K562 (cell line): ENCODE measurements around the gene MDC1. TPM values are rescaled to one million over a fixed set of nuclear protein-coding genes. Genes with fewer than 3 reads are reported as not detected.

Source experiments
- ARNT ChIP-seq, 2 experiments: fragments of 450-650 bp; IDR thresholded peaks; 2 replicates each; pipeline ENCODE4 v1.6.1; 2016; ENCODE audit warnings: mild to moderate bottlenecking in 1 of 2
- ATF6 ChIP-seq: sonication (generic); formaldehyde crosslinking; IDR thresholded peaks from 2 replicates; pipeline ENCODE4 v1.4.0; 2020; ENCODE audit warnings: mild to moderate bottlenecking, missing genetic modification reagents
- BRD4 ChIP-seq: fragments of 200-600 bp; sonication (generic); IDR thresholded peaks from 2 replicates; pipeline ENCODE4 v1.6.1; 2017; ENCODE audit warnings: inconsistent platforms
- CBX5 ChIP-seq: IDR thresholded peaks from 2 replicates; pipeline ENCODE4 v1.6.1; 2014; ENCODE audit warnings: low read depth, borderline replicate concordance
- CREM ChIP-seq: IDR thresholded peaks from 2 replicates; pipeline ENCODE4 v1.6.1; 2014; ENCODE audit warnings: antibody characterized with exemption, low read depth
- NFYB ChIP-seq: IDR thresholded peaks from 2 replicates; pipeline ENCODE4 v1.6.1; 2011; ENCODE audit warnings: mild to moderate bottlenecking, moderate library complexity; ENCODE audit not compliant: insufficient read length; ENCODE audit errors: extremely low read depth
- PHF20 ChIP-seq: fragments of 450-650 bp; IDR thresholded peaks from 2 replicates; pipeline ENCODE4 v1.6.1; 2018; ENCODE audit not compliant: partially characterized antibody
- SRSF7 ChIP-seq: fragments of 200-400 bp; formaldehyde crosslinking; optimal IDR thresholded peaks from 2 replicates; pipeline ENCODE3; 2017; ENCODE audit warnings: mild to moderate bottlenecking, low read depth, low read length
- ZBTB17 ChIP-seq: fragments of 450-650 bp; formaldehyde crosslinking; IDR thresholded peaks from 2 replicates; pipeline ENCODE4 v1.4.0; 2020; ENCODE audit warnings: mild to moderate bottlenecking
- ZNF780A ChIP-seq: fragments of 250-450 bp; sonication (Bioruptor Pico); IDR thresholded peaks from 2 replicates; pipeline ENCODE4 v1.5.0; 2021; ENCODE audit warnings: mild to moderate bottlenecking
- polyA plus RNA-seq, 8 experiments: library from polyadenylated mRNA; depleted of rRNA in 4 of 8; stranded (reverse) in 5 of 8; unstranded in 3 of 8; fragments of >200 nt; fragmentation: Nextera tagmentation in 2 of 8; fragmentation: Illumina TruSeq in 1 of 8; extraction: Ambion mirVana in 2 of 8; extraction: Trizol in 1 of 8; gene quantifications; 2 replicates each; pipeline versions ENCODE4 v1.2.1 to v1.2.3, GENCODE V29; 2011 to 2014; ENCODE audit warnings: inconsistent platforms in 1 of 8, missing spikeins in 1 of 8
- total RNA-seq, 7 experiments: library from RNA; depleted of rRNA in 6 of 7; stranded (reverse); fragments of >200 nt in 6 of 7; fragmentation: Illumina TruSeq in 2 of 7; extraction: Trizol in 2 of 7; gene quantifications; 2 replicates each; pipeline versions ENCODE4 v1.2.1 to v1.2.3, GENCODE V29; 2011 to 2021; ENCODE audit warnings: low replicate concordance in 1 of 7
- TF ChIP-seq, protein P1 (sequence below), 2 experiments: fragments of 450-650 bp in 1 of 2; sonication (generic) in 1 of 2; formaldehyde crosslinking in 1 of 2; IDR thresholded peaks; 2 replicates each; pipeline versions ENCODE4 v1.7.1 to v1.9.0; 2016 to 2022; ENCODE audit warnings: inconsistent platforms in 1 of 2, mild to moderate bottlenecking in 1 of 2, missing genetic modification reagents in 1 of 2
- TF ChIP-seq, protein P2 (sequence below), 2 experiments: IDR thresholded peaks; 2 replicates each; pipeline ENCODE4 v1.6.1; 2011; ENCODE audit warnings: borderline replicate concordance in 1 of 2, control low read depth in 1 of 2, low read depth in 1 of 2, low read length in 1 of 2, mild to moderate bottlenecking in 1 of 2, mixed read lengths in 1 of 2, moderate library complexity in 1 of 2; ENCODE audit not compliant: insufficient read depth in 1 of 2, insufficient read length in 1 of 2, poor library complexity in 1 of 2, severe bottlenecking in 1 of 2; ENCODE audit errors: extremely low read depth in 1 of 2

The MDC1 gene
- total and polyA plus RNA-seq, 9 of the 15 experiments (the other 6 are each of a cell fraction or from before 2014, with no cell fraction given): 8.2 to 114 (median 20.0) TPM

DNA sequence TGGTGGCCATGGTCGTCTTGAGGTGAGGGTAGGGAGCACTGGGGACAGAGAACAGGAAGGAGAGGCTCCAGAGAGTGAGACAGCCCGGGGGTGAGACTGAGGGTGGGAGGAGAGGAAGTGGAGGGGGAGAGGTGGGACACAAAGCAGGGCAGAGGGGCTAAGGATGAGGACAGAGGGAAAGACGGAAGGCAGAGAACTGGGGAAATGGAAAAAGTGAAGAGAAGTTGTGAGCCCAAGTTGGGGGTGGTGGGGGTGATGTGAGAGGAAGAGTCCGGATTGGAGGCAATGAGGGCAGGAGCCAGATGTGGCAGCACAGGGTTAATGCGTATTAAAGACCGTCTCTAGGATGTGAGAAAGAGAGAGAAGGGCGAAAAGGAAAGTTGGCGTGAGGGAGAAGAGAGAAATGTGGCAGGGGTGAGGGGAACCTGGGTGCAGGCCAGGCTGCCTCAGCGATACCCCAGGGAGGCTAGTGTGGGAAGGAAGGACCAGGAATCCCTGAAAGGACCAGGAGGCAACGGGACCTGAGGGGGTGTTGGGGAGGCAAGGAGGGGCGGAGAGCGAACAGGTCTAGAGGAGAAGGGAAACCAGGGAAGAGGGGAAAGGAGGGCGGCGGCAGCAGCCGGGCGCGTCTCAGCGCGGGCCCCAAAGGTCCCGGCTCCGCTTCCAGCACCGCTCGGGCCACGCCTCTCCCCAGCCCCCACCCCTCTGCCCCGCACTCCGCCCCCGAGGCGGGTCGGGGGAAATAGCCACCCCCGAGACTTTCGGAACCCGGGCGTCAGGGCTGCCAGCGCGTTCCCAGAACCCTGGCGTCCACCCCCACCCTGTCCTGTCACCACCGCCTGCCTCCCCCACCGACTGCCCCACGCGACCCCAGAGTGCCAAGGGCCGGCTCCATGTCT is 30.8 kb downstream of the MDC1 start, which contains the start of gene PPP1R18 (continued):
- TF ChIP-seq, protein P1, sequence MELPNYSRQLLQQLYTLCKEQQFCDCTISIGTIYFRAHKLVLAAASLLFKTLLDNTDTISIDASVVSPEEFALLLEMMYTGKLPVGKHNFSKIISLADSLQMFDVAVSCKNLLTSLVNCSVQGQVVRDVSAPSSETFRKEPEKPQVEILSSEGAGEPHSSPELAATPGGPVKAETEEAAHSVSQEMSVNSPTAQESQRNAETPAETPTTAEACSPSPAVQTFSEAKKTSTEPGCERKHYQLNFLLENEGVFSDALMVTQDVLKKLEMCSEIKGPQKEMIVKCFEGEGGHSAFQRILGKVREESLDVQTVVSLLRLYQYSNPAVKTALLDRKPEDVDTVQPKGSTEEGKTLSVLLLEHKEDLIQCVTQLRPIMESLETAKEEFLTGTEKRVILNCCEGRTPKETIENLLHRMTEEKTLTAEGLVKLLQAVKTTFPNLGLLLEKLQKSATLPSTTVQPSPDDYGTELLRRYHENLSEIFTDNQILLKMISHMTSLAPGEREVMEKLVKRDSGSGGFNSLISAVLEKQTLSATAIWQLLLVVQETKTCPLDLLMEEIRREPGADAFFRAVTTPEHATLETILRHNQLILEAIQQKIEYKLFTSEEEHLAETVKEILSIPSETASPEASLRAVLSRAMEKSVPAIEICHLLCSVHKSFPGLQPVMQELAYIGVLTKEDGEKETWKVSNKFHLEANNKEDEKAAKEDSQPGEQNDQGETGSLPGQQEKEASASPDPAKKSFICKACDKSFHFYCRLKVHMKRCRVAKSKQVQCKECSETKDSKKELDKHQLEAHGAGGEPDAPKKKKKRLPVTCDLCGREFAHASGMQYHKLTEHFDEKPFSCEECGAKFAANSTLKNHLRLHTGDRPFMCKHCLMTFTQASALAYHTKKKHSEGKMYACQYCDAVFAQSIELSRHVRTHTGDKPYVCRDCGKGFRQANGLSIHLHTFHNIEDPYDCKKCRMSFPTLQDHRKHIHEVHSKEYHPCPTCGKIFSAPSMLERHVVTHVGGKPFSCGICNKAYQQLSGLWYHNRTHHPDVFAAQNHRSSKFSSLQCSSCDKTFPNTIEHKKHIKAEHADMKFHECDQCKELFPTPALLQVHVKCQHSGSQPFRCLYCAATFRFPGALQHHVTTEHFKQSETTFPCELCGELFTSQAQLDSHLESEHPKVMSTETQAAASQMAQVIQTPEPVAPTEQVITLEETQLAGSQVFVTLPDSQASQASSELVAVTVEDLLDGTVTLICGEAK (IDR thresholded peaks at IDR 0.05): 0 out of 2 replicates have a peak, but pooled peaks have one; percentile 60
- TF ChIP-seq, protein P1 (CRISPR knock-in tag; IDR thresholded peaks at IDR 0.05): no peak
- TF ChIP-seq PHF20 (no peak), ZBTB17 (CRISPR knock-in tag) (no peak), NFYB (no peak), BRD4 (no peak), ATF6 (CRISPR knock-in tag) (no peak), CREM (no peak), SRSF7 (no peak), CBX5 (no peak), ARNT (IDR thresholded peaks at IDR 0.05) (peak in 1 of 2 experiments; percentile 67; a peak in 1 of 4 replicates), ZNF780A (CRISPR knock-in tag) (no peak)
- TF ChIP-seq, protein P2, sequence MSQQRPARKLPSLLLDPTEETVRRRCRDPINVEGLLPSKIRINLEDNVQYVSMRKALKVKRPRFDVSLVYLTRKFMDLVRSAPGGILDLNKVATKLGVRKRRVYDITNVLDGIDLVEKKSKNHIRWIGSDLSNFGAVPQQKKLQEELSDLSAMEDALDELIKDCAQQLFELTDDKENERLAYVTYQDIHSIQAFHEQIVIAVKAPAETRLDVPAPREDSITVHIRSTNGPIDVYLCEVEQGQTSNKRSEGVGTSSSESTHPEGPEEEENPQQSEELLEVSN (IDR thresholded peaks at IDR 0.05; ENCODE audit: borderline replicate concordance in 1 of 2, extremely low read depth in 1 of 2, insufficient read depth in 1 of 2, insufficient read length in 1 of 2, low read depth in 1 of 2, low read length in 1 of 2, poor library complexity in 1 of 2, severe bottlenecking in 1 of 2): peak in 1 of 2 experiments; percentile 15
